Fibroblast of the aortic adventitia (primary cell): ENCODE data around the gene ALG12. TPM values are rescaled to one million over a fixed set of nuclear protein-coding genes. Genes with fewer than 3 reads are reported as not detected.
"Not testable (repeated sequence)": the region's sequence is repeated elsewhere in the genome, so short reads cannot be mapped to it uniquely, and the experiment has no call there.

Experiments used
- DNase-seq: peaks from one replicate; pipeline ENCODE4 v3.0.0-alpha.2; 2010; ENCODE audit warnings: low read depth
- H3K4me3 ChIP-seq: 2 replicates; pipeline ENCODE4 v1.5.1; 2011; ENCODE audit warnings: low read depth, mild to moderate bottlenecking, control low read depth, low read length, moderate library complexity
- CTCF ChIP-seq: IDR thresholded peaks from 2 replicates; pipeline ENCODE4 v1.5.1; 2011; ENCODE audit warnings: mild to moderate bottlenecking, low read length, control low read depth, inconsistent platforms; ENCODE audit not compliant: insufficient read depth
- small RNA-seq: library from RNA; depleted of rRNA; stranded (forward); fragments of <200 nt; gene quantifications from one replicate; pipeline ENCODE3, GENCODE V24; 2012
- total RNA-seq: library from RNA; depleted of rRNA; stranded (reverse); fragments of >200 nt; gene quantifications from 2 replicates; pipeline ENCODE4 v1.2.3, GENCODE V29; 2012; ENCODE audit warnings: low replicate concordance

Gene ALG12
- total RNA-seq, 1 donor: 19.9 TPM

- H3K4me3 ChIP-seq: peak overlapping the region; percentile 86
- no peak for TF ChIP-seq CTCF
- peak; percentile 26 for DNase-seq
Observed at GRCh38 chr22:49855251-49855911, 62.9 kb downstream of the ALG12 start.

GRCh38 chr22:49853981-49854831, 64.0 kb downstream of the ALG12 start:
- no peak for TF ChIP-seq CTCF
- DNase-seq: peak; percentile 23
- peak overlapping the region; percentile 86 for H3K4me3 ChIP-seq

- TF ChIP-seq CTCF: no peak
- peak within 1 kb of the TSS; percentile 86 for H3K4me3 ChIP-seq
- peak; percentile 95 for DNase-seq
Observed at GRCh38 chr22:49852898-49853894, 65.0 kb downstream of the ALG12 start, which contains the start of gene ZBED4. ZBED4 (plus strand) TSS chr22:49853844; CDS start chr22:49883663, 29,819 bp downstream.

GRCh38 chr22:49852568-49852897, 65.7 kb downstream of the ALG12 start:
- not testable (repeated sequence) for DNase-seq
- peak overlapping the region; percentile 78 for H3K4me3 ChIP-seq

GRCh38 chr22:49850959-49851802, 67.1 kb downstream of the ALG12 start:
- H3K4me3 ChIP-seq: no peak overlapping the region
- TF ChIP-seq CTCF: no peak
- no peak for DNase-seq

Small RNA genes lying within 50 kb of the gene (small RNA-seq; reads per million reads assigned to genes)
- gene MIR6821: not detected

Other genes with a start within 250 kb of the ALG12 start
- gene BRD1, start 90.6 kb downstream of the ALG12 start, total RNA-seq: 14.6 and 58.5 TPM in 2 replicates
- gene ZBED4, start 64.6 kb downstream of the ALG12 start, total RNA-seq: 5.3 and 8.3 TPM in 2 replicates
- gene CRELD2, start 196 bp upstream of the ALG12 start, total RNA-seq: 34.0 and 69.4 TPM in 2 replicates
- 14.1 and 15.2 TPM in 2 replicates for gene PIM3, start 42.3 kb upstream of the ALG12 start, total RNA-seq
- gene IL17REL, start 94.3 kb upstream of the ALG12 start, total RNA-seq: not detected in 2 replicates
- gene TTLL8, start 139.9 kb upstream of the ALG12 start, total RNA-seq: not detected in 2 replicates
- 0.09 TPM in 1 of 2 replicates, not detected in the other for gene MLC1, start 167.0 kb upstream of the ALG12 start, total RNA-seq
- 5.1 and 12.0 TPM in 2 replicates for gene MOV10L1, start 171.6 kb upstream of the ALG12 start, total RNA-seq